Measurements from ENCODE around the gene IFT52.

The IFT52 gene

GRCh38 chr20:43590392-43591303 is at the start of gene IFT52:
Gene IFT52 (plus strand): TSS chr20:43590937. CDS start chr20:43594699, 3,762 bp downstream.
- H3K4me1 ChIP-seq (ENCODE audit: insufficient read depth, insufficient read length), result no peaks in the 10 kb centered on the region
- TF ChIP-seq SUZ12 (IDR thresholded peaks at IDR 0.05; ENCODE audit: extremely low read depth, insufficient read depth, insufficient read length), result no peak
- no peak for TF ChIP-seq ZNF274 (IDR thresholded peaks at IDR 0.05; ENCODE audit: low read depth, low read length)
- no peak for TF ChIP-seq YY1 (IDR thresholded peaks at IDR 0.05; ENCODE audit: insufficient read depth, insufficient read length)
- H3K36me3 ChIP-seq (ENCODE audit: insufficient read depth, insufficient read length, low read length), result peaks cover 16% of the 10 kb centered on the region
- H3K27me3 ChIP-seq (ENCODE audit: insufficient read depth, insufficient read length), result no peaks in the 10 kb centered on the region
- peak; percentile 94 for DNase-seq (ENCODE audit: low read depth, low spot score)
- peak within 1 kb of the TSS; percentile 80 for H3K9ac ChIP-seq (ENCODE audit: insufficient read length, low read depth)
- no peaks in the 10 kb centered on the region for H3K9me3 ChIP-seq (ENCODE audit: insufficient read depth, low read length)
- peak within 1 kb of the TSS; percentile 70 for H3K4me3 ChIP-seq (ENCODE audit: insufficient read length, low read depth)

GRCh38 chr20:43541214-43541613 is 49.5 kb upstream of the IFT52 start:
- H3K9ac ChIP-seq (ENCODE audit: insufficient read length, low read depth), result no peak overlapping the region
- H3K36me3 ChIP-seq (ENCODE audit: insufficient read depth, insufficient read length, low read length), result peaks cover 60% of the 10 kb centered on the region
- no peaks in the 10 kb centered on the region for H3K4me1 ChIP-seq (ENCODE audit: insufficient read depth, insufficient read length)
- no peak for DNase-seq (ENCODE audit: low read depth, low spot score)
- peaks cover 3% of the 10 kb centered on the region; the same call in 1 of the 2 replicates for H3K9me3 ChIP-seq (ENCODE audit: insufficient read depth, low read length)
- TF ChIP-seq YY1 (IDR thresholded peaks at IDR 0.05; ENCODE audit: insufficient read depth, insufficient read length) (no peak), SUZ12 (IDR thresholded peaks at IDR 0.05; ENCODE audit: extremely low read depth, insufficient read depth, insufficient read length) (no peak), ZNF274 (IDR thresholded peaks at IDR 0.05; ENCODE audit: low read depth, low read length) (no peak)
- no peak overlapping the region for H3K4me3 ChIP-seq (ENCODE audit: insufficient read length, low read depth)
- no peaks in the 10 kb centered on the region for H3K27me3 ChIP-seq (ENCODE audit: insufficient read depth, insufficient read length)

- no peak overlapping the region for H3K4me3 ChIP-seq (ENCODE audit: insufficient read length, low read depth)
- no peak for TF ChIP-seq YY1 (IDR thresholded peaks at IDR 0.05; ENCODE audit: insufficient read depth, insufficient read length)
- TF ChIP-seq ZNF274 (IDR thresholded peaks at IDR 0.05; ENCODE audit: low read depth, low read length), result no peak
- no peak for TF ChIP-seq SUZ12 (IDR thresholded peaks at IDR 0.05; ENCODE audit: extremely low read depth, insufficient read depth, insufficient read length)
- no peak for DNase-seq (ENCODE audit: low read depth, low spot score)
- no peaks in the 10 kb centered on the region for H3K27me3 ChIP-seq (ENCODE audit: insufficient read depth, insufficient read length)
- H3K4me1 ChIP-seq (ENCODE audit: insufficient read depth, insufficient read length), result no peaks in the 10 kb centered on the region
- peaks cover 9% of the 10 kb centered on the region; the same call in 1 of the 2 replicates for H3K9me3 ChIP-seq (ENCODE audit: insufficient read depth, low read length)
- no peak overlapping the region for H3K9ac ChIP-seq (ENCODE audit: insufficient read length, low read depth)
- H3K36me3 ChIP-seq (ENCODE audit: insufficient read depth, insufficient read length, low read length), result peaks cover 55% of the 10 kb centered on the region
These were observed 48.6 kb upstream of the IFT52 start for GRCh38 chr20:43542161-43542560.

DNA sequence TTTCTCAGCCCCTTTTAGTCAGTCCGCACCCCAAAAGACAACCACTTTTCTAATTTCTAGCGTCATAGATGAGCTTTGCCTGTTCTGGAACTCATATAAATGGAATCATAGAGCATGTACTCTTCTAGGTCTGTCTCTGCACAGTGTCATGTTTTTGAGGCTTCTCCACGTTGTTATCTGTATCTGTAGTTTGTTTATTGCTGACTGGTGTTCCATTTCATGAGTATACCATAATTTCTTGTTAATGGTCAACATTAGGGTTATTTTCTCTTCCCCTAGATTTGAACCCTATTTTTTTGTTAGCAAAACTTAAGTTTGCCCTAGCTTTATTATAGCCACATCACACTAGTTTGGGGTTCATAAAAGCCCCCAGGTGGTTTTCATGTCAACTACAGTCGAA is 48.1 kb upstream of the IFT52 start:
- H3K9ac ChIP-seq (ENCODE audit: insufficient read length, low read depth), result no peak overlapping the region
- H3K27me3 ChIP-seq (ENCODE audit: insufficient read depth, insufficient read length), result no peaks in the 10 kb centered on the region
- peaks cover 53% of the 10 kb centered on the region for H3K36me3 ChIP-seq (ENCODE audit: insufficient read depth, insufficient read length, low read length)
- DNase-seq (ENCODE audit: low read depth, low spot score), result no peak
- H3K4me1 ChIP-seq (ENCODE audit: insufficient read depth, insufficient read length), result no peaks in the 10 kb centered on the region
- no peak overlapping the region for H3K4me3 ChIP-seq (ENCODE audit: insufficient read length, low read depth)
- TF ChIP-seq ZNF274 (IDR thresholded peaks at IDR 0.05; ENCODE audit: low read depth, low read length), result no peak
- no peak for TF ChIP-seq SUZ12 (IDR thresholded peaks at IDR 0.05; ENCODE audit: extremely low read depth, insufficient read depth, insufficient read length)
- no peak for TF ChIP-seq YY1 (IDR thresholded peaks at IDR 0.05; ENCODE audit: insufficient read depth, insufficient read length)
- peaks cover 14% of the 10 kb centered on the region; the same call in 1 of the 2 replicates for H3K9me3 ChIP-seq (ENCODE audit: insufficient read depth, low read length)

DNA sequence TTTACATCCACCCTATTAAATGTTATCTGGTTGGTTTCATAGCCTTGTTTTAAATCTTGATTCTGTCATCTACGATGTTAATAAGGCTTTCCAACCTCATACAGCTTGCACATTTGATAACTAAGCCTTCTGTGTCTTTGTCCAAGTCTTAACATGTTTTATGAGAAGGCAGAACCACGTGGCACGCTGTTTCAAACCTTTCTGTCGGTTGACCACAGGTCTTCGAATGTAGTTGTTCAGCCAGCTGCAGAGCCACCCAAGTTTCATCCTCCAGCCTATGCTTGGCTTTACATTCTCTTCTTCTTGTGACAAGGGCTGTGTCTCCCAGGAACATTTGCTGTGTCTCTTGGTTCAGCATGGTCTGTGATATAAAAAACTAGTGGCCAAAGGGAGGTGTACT is 47.6 kb upstream of the IFT52 start:
- TF ChIP-seq ZNF274 (IDR thresholded peaks at IDR 0.05; ENCODE audit: low read depth, low read length) (no peak), YY1 (IDR thresholded peaks at IDR 0.05; ENCODE audit: insufficient read depth, insufficient read length) (no peak), SUZ12 (IDR thresholded peaks at IDR 0.05; ENCODE audit: extremely low read depth, insufficient read depth, insufficient read length) (no peak)
- peaks cover 51% of the 10 kb centered on the region for H3K36me3 ChIP-seq (ENCODE audit: insufficient read depth, insufficient read length, low read length)
- H3K9ac ChIP-seq (ENCODE audit: insufficient read length, low read depth), result no peak overlapping the region
- H3K4me1 ChIP-seq (ENCODE audit: insufficient read depth, insufficient read length), result no peaks in the 10 kb centered on the region
- peaks cover 15% of the 10 kb centered on the region; the same call in 1 of the 2 replicates for H3K9me3 ChIP-seq (ENCODE audit: insufficient read depth, low read length)
- no peak overlapping the region for H3K4me3 ChIP-seq (ENCODE audit: insufficient read length, low read depth)
- H3K27me3 ChIP-seq (ENCODE audit: insufficient read depth, insufficient read length), result no peaks in the 10 kb centered on the region
- DNase-seq (ENCODE audit: low read depth, low spot score), result no peak

DNA sequence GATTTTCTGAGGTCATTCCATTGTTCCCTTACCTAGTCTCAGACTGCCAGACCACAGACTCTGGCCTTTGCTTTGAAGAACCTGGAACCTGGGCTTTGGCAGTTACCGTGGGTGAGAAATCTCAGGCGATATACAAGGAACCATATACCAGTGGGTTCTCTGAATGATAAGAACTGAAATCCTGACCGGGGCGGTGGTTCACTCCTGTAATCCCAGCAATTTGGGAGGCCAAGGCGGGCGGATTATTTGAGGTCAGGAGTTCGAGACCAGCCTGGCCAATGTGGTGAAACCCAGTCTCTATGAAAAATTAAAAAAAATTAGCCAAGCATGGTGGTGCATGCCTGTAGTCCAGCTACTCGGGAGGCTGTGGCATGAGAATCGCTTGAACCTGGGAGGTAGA is 46.2 kb upstream of the IFT52 start:
- Histone ChIP-seq H3K27me3 (ENCODE audit: insufficient read depth, insufficient read length) (no peaks in the 10 kb centered on the region), H3K36me3 (ENCODE audit: insufficient read depth, insufficient read length, low read length) (peaks cover 43% of the 10 kb centered on the region)

More for the DNA sequence above, 46.2 kb upstream of the IFT52 start:
- no peaks in the 10 kb centered on the region for H3K4me1 ChIP-seq (ENCODE audit: insufficient read depth, insufficient read length)
- DNase-seq (ENCODE audit: low read depth, low spot score), result no peak
- no peak overlapping the region for H3K4me3 ChIP-seq (ENCODE audit: insufficient read length, low read depth)
- H3K9ac ChIP-seq (ENCODE audit: insufficient read length, low read depth), result no peak overlapping the region
- no peak for TF ChIP-seq YY1 (IDR thresholded peaks at IDR 0.05; ENCODE audit: insufficient read depth, insufficient read length)
- no peak for TF ChIP-seq ZNF274 (IDR thresholded peaks at IDR 0.05; ENCODE audit: low read depth, low read length)
- no peak for TF ChIP-seq SUZ12 (IDR thresholded peaks at IDR 0.05; ENCODE audit: extremely low read depth, insufficient read depth, insufficient read length)
- peaks cover 15% of the 10 kb centered on the region; the same call in 1 of the 2 replicates for H3K9me3 ChIP-seq (ENCODE audit: insufficient read depth, low read length)
